Panc1 (cell line): ENCODE measurements around the gene MYO1H.

Experiments
- POLR2AphosphoS5 ChIP-seq: IDR thresholded peaks from 2 replicates; pipeline ENCODE4 v1.6.1; 2012; ENCODE audit warnings: mild to moderate bottlenecking, low read depth, low read length, moderate library complexity
- REST ChIP-seq, 2 experiments: IDR thresholded peaks; 2 replicates each; pipeline ENCODE4 v1.6.1; 2011 to 2012; ENCODE audit warnings: low read depth in 2 of 2, control low read depth in 1 of 2, low read length in 1 of 2, mild to moderate bottlenecking in 1 of 2, moderate library complexity in 1 of 2; ENCODE audit not compliant: insufficient read depth in 1 of 2
- SIN3A ChIP-seq: IDR thresholded peaks from 2 replicates; pipeline ENCODE4 v1.6.1; 2012; ENCODE audit warnings: low read depth, mild to moderate bottlenecking, low read length, moderate library complexity, borderline replicate concordance; ENCODE audit not compliant: insufficient read depth
- TCF7L2 ChIP-seq: IDR thresholded peaks from 2 replicates; pipeline ENCODE4 v1.6.1; 2011; ENCODE audit warnings: mild to moderate bottlenecking, low read depth, low read length, inconsistent platforms
- TF ChIP-seq, protein P1 (sequence below): fragments of 450-650 bp; IDR thresholded peaks from 2 replicates; pipeline ENCODE4 v1.5.1; 2017; ENCODE audit warnings: mild to moderate bottlenecking

GRCh38 chr12:109476807-109477184 lies 129.1 kb downstream of the MYO1H start:
- TF ChIP-seq, protein P1, sequence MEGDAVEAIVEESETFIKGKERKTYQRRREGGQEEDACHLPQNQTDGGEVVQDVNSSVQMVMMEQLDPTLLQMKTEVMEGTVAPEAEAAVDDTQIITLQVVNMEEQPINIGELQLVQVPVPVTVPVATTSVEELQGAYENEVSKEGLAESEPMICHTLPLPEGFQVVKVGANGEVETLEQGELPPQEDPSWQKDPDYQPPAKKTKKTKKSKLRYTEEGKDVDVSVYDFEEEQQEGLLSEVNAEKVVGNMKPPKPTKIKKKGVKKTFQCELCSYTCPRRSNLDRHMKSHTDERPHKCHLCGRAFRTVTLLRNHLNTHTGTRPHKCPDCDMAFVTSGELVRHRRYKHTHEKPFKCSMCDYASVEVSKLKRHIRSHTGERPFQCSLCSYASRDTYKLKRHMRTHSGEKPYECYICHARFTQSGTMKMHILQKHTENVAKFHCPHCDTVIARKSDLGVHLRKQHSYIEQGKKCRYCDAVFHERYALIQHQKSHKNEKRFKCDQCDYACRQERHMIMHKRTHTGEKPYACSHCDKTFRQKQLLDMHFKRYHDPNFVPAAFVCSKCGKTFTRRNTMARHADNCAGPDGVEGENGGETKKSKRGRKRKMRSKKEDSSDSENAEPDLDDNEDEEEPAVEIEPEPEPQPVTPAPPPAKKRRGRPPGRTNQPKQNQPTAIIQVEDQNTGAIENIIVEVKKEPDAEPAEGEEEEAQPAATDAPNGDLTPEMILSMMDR: no peak
- no peak for TF ChIP-seq POLR2AphosphoS5
- TF ChIP-seq SIN3A: no peak
- TF ChIP-seq TCF7L2: no peak
- TF ChIP-seq REST (IDR thresholded peaks at IDR 0.05; ENCODE audit: insufficient read depth in 1 of 2, low read depth in 2 of 2, low read length in 1 of 2): no peak
